GM19328 (cell line): ENCODE data around the gene SSTR1.
"Not testable (repeated sequence)": the region's sequence is repeated elsewhere in the genome, so short reads cannot be mapped to it uniquely, and the experiment has no call there.

Experiments used
- ATAC-seq: cut with Tn5 transposase; IDR thresholded peaks from one replicate; pipeline ENCODE4 v1.9.1; 2021; ENCODE audit warnings: mild to moderate bottlenecking, moderate library complexity; ENCODE audit not compliant: unreplicated experiment

SSTR1 gene, protein sequence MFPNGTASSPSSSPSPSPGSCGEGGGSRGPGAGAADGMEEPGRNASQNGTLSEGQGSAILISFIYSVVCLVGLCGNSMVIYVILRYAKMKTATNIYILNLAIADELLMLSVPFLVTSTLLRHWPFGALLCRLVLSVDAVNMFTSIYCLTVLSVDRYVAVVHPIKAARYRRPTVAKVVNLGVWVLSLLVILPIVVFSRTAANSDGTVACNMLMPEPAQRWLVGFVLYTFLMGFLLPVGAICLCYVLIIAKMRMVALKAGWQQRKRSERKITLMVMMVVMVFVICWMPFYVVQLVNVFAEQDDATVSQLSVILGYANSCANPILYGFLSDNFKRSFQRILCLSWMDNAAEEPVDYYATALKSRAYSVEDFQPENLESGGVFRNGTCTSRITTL

DNA sequence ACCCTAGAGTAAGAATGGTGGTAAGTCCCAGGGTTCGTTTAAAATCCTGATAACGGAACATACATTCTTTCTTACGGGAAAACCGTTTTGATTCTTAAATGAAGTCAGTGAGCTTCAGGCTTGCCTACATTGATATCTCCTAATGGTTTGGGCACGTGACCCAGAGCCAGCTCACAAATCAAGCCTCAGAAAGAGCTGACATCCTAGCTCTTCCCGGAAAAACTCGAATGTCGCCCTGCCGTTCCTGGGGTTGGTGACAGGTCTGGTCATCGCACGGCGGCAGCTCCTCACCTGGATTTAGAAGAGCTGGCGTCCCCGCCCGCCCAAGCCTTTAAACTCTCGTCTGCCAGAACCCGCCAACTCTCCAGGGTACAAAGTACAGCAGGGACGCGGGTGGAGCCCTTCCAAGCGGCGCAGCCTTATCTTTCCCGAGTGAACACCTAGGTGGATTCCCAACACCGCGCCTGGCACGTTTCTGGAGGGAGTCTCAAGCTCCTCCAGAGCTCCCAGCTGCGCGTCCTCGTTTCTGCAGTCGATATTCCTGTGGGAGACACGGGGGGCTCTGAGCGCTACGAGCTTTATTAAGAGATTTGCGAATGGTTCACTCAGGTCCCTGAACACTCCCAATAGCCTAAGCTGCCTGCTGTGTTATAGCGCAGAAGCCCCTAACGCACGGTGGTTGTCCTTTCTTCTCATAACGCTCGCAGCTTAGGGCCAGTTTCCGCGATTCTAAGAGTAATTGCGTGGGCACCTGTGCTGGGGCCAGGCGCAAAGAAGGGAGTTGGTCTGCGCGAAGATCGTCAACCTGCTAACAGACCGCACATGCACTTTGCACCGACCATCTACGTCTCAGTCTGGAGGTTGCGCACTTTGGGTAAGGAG is at the start of gene SSTR1:
TSS of gene SSTR1 (plus strand) at position 169 of the 882 bp plus-strand sequence. CDS start 1,486 bp downstream, outside the sequence.
- ATAC-seq: no peak

DNA sequence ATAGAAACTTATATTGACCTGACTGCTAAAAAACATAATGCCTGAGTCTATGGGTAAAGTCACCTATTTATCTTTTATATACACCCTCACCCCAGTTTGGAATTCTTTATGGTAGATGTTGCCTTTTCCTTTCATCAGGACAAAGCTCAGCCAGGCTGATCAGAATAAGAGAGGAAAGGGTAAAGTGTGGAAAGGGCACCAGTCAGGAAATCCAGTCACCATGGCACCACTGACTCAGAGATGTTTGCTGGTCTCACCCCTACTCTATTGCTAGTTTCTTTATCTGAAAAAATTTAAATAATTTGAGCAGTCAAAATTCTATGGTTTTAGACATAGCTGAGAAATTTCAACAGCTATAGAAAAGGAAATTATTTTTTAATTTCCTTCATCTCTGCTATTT is 49.2 kb upstream of the SSTR1 start:
- ATAC-seq: no peak

DNA sequence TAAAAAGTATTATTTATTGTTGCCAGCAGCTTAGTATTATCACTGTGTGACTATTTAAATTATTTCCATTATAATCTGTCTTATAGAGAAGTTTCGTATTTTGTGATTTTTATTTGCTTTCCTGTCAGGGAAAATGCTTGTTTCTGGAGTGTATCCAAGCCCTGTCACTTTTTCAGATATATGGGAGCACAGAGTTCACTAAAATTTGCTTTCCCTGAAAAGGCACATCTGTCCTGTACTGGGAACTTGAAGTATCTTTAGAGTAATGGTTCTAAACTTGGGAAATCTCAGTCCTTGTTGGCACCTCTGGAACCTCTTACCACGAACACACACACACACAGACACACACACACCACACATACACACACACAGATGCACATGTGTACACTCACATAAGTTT is 39.3 kb upstream of the SSTR1 start:
- no peak for ATAC-seq

DNA sequence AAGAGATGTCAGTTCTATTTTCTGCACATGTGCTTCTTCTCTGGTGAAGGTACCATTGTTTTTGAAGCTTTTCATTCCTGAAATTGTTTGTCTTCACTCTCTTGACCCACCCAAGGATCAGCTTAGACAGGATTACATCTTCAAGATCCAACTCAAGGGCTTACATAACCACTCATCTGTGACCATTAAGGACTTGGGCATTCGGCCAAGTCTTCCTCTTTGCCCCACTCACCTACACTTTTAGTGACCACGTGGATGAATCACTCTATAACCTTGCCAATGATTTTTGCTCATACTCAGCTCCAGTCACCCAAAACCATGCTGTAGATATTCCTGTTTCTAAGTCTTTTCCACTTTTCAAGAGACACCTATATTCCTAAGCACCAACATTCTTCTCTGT is 36.5 kb upstream of the SSTR1 start:
- no peak for ATAC-seq

DNA sequence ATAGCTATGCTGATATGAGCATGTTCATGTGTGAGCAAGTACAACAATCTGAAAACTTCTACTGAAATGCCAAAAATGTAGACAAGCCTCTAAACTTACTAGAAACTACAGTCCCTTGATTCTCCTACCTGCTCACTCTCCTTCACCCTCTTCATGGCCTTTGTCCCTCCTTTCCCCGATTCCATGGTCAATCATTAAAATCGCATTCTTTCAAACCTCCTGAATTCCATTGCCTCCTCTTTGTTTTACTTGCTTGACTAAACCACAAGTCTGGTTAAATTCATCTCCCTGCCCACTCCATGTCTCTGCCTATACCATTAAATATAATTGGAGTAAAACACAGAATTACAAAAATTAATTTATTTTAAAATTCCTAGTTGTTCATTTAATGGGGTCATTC is 33.0 kb upstream of the SSTR1 start:
- ATAC-seq: no peak

DNA sequence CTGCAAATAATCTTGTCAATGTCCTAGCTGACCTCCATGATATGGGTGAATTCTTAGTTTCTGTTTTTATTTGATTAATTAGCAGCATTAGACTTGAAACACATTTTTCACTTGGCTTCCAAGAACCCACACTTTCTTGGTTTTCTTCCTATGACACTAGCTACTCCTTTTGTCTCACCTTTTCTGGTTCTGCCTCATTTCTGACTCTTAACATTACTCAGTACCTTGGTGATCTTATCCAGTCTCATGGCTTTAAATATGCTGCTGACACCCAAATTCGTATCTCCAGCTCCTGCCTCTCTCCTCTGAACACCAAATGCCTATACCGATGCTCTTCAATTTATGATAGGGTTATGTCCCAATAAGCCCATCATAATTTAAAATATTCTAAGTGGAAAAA is 32.0 kb upstream of the SSTR1 start:
- no peak for ATAC-seq

DNA sequence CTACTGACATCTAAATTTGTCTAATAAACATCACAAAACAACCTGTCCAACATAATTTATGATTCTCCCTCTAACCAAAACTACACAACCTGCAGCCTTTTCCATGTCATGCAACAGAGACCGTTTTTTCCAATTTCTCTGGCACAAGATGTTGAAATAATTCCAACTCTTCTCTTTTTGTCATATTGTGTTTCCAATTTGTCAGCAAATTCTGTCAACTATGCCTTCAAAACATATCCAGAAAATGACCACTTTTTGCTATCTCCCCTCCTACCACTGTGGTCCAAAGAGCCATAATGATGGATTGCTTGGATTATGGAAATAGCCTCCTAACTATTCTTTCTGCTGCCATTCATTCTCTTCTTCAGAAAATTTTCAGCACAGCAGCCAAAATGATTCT is 31.3 kb upstream of the SSTR1 start:
- no peak for ATAC-seq

DNA sequence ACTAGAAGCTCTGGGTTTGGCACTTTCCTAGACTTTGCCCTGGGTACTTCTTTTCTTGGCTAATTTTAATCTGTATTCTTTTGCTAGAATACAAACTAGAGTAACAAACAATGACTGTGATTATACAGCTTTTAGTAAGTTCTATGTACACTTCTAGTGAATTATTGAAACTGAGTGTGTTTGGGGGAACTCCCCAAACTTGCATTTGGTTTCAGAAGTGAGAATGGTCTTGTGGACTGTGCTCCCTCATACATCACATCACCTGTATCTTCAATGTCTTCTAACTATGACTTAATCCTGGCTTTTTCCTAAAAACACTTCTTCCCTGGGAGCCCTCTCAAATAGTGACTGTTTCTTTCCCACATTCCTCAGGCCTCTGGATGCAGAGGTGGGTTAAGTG is 23.6 kb upstream of the SSTR1 start:
- ATAC-seq: no peak

DNA sequence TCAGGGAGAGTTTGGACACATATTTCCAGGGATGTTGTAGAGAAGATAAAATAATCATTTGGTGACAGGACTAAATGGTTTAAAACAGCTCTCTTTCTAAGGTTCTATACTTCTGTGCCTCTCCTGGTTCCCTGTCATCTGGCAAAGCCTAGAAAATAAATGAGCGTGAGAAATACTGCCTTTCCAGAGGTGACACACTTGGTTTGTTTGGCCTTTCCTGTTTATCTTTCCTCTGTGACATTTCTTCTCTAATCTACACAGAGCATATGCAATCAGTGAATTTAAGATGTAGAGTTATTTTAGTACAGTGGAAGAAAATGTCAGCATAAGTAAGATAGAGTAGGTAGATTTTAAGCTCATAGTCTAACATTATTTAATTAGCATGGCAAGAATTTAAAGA is 22.0 kb upstream of the SSTR1 start:
- no peak for ATAC-seq

DNA sequence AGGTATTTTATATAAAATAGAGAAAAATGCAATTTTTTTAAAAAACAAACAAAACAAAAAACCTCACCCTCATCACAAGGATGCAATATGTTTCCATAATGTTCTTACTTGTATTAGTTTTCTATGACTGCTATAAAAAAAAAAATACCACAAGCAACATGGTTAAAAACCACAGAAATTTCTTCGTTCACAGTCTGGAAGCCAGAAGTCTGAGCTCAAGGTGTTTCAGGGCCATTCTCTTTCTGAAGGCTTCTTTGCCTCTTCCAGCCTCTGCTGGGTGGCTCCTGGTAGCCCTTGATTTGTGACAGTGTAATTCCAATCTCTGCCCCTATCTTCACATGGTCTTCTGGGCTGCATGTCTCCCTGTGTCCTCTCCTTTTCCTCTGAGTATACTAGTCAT is 21.5 kb upstream of the SSTR1 start:
- no peak for ATAC-seq

DNA sequence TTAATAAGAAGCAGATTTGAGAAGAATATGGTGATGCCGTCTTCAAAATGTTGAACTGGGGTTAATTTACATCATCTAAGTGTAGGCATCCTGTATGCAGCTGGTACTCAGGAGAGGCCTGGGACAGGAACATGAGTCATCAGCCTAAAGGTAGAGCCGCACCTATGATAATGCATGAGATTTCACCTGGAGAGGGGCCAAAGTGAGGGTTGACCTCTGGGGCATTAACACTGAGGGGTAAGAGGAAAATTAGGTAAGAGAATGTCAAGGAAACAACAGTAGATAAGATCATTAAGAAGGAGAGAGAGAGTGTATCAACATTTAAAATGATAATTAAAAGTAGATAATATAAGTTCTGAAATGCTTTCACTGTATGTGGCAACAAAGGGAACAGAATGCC is 20.2 kb upstream of the SSTR1 start:
- no peak for ATAC-seq

DNA sequence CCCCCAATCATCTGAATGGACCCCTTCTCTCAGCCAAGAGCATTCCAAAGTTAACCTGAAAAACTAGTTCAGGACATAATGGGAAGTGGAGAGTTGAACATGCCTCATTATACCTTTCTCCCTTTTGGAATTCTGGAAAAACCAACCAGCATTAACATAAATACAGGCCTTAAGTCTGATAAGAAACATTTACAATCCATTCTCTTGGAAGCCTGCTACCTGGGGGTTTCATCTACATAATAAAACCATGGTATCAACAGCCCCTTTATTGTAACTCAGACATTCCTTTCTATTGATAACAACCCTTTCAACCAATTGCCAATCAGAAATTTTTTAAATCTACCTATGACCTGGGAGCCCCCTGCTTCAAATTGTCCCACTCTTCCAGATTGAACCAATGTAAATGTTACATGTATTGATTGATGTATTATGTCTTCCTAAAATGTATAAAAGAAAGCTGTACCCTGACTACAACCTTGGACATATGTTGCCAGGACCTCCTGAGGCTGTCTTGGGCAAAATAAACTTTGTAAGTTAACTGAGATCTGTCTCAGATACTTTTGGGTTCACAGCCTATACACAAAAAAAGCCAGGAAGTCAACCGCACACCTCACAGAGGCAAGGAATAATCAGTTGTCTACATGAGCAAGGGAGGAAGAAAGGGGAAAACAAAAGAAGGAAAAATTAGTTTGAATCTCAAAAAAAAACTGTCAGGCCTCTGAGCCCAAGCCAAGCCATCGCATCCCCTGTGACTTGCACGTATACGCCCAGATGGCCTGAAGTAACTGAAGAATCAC is 17.6 kb upstream of the SSTR1 start:
- no peak for ATAC-seq

DNA sequence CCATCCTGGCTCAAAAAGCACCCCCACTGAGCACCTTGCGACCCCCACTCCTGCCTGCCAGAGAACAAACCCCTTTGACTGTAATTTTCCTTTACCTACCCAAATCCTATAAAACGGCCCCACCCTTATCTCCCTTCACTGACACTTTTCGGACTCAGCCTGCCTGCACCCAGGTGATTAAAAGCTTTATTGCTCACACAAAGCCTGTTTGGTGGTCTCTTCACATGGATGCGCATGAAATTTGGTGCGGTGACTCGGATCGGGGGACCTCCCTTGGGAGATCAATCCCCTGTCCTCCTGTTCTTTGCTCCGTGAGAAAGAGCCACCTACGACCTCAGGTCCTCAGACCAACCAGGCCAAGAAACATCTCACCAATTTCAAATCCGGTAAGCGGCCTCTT is 16.9 kb upstream of the SSTR1 start:
- ATAC-seq: not testable (repeated sequence)

DNA sequence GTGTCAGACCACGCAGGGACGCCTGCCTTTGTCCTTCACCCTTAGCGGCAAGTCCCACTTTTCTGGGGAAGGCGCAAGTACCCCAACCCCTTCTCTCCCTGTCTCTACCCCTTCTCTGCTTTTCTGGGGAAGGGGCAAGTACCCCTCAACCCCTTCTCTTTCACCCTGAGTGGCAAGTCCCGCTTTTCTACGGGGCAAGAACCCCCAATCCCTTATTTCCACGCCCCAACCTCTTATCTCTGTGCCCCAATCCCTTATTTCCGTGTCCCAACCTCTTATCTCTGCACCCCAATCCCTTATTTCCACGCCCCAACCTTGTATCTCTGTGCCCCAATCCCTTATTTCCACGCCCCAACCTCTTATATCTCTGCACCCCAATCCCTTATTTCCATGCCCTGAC is 16.2 kb upstream of the SSTR1 start:
- ATAC-seq: not testable (repeated sequence)

DNA sequence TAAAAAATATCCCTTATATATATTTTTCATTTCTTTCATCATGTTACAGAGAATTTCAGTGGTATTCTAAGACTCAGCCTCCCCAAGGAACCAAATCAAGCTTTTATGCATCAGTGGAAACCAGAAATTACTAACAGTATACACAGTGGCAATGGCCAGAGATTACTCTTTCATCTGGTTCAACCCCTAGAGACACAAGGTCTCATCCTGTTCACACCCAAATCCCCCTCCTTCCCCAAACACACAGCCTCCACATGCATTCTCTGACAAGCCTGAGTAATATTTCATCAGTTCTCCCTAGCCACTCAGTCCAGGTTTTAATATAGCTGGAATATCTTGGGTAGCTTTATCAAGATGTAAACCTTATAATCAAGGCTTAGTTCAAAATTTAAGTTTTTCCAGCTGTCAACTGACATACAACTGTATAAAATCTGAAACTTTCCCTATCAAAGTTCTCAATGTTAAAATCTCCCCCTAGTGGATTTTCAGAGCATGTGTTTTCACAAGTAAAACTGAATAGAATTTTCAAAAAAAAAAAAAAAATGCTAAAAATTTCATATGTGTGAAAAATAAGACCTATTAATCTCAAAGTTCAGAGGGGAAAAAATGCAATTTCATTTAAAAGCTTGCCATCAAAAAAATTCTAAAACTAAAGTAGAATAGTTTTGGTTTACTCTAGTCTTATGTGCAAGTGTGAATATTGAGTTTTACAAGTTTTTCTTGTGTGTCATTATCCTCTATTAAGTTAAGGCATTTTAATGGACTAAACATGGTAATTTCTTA is 10.5 kb upstream of the SSTR1 start:
- ATAC-seq: no peak

DNA sequence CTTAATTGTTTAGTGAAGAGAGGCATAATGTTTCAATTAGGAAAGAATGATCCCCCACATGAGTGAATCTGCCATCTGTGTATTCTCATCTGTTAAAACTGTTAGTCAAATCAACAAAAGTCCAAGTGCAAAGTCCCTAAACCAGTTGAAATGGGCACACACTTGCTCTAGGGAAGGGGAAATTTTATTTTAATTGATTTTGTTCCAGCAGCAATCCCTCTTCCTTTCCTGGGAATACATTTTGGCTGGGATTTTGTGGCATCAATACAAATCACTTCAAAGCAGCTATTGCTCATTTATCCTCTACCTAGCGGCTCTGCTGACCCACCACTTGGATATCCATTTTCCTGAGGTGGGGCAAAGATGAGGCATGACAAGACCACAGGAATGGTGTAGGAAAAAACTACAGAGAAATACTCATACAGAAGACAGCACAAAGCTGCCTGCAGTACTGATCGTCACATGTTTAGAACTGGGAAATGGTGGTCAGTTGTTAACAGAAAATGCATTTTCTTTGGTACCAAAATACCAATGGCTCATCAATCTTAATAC is 9.8 kb upstream of the SSTR1 start:
- no peak for ATAC-seq

DNA sequence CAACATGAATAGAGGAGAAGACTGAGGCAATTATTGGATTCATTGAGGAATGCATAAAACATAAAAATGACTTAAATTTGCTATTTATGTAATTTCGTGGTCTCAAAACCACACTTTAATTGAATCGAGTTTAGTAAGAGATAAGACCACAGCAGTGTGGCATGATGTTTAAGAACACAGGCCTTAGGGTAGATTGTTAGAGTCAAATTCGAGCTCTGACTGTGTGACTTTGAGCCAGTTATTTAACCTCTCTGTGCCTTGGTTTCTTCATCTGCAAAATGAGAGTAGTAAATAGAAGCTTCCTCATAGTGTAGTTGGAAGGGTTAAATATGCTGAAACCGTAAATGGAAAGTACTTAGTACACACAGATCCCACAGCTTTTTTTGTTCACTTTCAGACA is 9.3 kb upstream of the SSTR1 start:
- ATAC-seq: no peak

DNA sequence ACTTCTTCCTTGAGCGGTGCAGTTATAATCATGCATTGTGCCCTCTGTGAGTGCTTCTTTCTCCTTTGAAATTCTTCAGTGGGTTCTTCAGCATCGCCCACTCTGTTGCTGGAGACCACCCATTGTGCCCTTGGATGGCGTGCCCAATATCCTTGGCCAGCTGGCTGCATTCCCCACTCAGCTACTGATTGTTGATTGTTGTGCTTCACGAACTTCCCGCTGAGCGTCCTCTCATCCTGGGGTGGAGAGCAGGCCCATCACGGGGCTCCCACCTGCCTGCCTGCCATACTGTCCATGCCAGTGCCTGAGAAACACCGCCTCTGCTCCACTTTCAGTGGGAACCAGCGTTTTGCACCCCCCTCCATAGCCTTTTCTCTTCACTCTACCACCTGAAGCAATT is 8.6 kb upstream of the SSTR1 start:
- no peak for ATAC-seq

DNA sequence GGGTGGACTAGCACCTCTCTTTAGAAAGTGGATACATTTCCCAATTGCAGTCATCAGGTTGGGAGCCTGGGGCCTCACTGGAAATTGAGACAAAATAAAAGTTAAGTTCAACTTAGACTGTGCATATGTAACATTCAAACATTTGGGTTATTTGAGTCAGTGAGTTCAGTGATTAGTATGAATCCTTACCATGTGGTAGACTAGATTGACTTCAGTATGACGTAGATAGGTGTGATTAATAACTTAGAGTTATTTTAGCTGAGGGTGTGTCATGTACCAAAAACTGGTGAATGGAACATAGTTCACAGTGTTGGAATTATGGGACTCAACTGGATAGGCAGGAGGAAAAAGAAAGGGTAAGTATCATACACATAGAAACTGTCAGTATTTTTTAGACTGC is 8.0 kb upstream of the SSTR1 start:
- no peak for ATAC-seq

DNA sequence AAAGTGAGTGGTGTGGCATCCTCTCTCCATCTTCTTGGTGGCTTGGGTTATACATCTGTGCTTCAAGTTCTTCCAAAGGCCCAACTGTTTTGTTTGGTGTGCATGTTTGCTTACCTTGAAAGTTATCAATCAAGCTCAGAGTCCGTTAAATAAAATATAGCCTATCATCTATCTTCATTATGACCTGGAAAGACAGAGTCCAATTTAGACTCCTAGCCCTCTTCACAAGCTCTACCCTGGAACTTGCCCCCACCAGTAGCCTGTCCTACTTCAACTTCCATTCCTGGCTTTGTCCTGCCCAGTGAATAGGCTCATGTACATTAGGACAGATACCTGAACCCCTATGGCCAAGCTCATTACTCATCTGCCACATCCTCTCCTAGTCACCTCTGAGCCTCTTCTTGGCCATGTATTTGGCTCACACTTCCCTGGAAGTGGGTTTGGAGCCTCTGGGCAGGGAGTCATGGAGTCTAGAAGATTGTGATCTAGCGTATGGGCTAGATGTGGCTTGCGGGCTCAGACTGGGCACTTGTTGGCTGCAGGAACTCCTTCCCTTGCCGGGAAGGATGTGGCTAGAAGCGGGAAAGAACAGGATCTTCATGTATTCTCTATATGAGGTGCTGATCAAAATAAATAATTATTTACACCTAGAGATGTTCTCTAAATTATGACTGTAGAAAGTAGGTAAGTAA is 6.4 kb upstream of the SSTR1 start:
- ATAC-seq: no peak
